Fibroblast of the aortic adventitia (primary cell): ENCODE measurements around the gene NEK2. TPM values are rescaled to one million over a fixed set of nuclear protein-coding genes. Genes with fewer than 3 reads are reported as not detected.
"Not testable (repeated sequence)": the region's sequence is repeated elsewhere in the genome, so short reads cannot be mapped to it uniquely, and the experiment has no call there.

Experiments
- DNase-seq: peaks from one replicate; pipeline ENCODE4 v3.0.0-alpha.2; 2010; ENCODE audit warnings: low read depth
- H3K4me3 ChIP-seq: 2 replicates; pipeline ENCODE4 v1.5.1; 2011; ENCODE audit warnings: low read depth, mild to moderate bottlenecking, control low read depth, low read length, moderate library complexity
- total RNA-seq: library from RNA; depleted of rRNA; stranded (reverse); fragments of >200 nt; gene quantifications from 2 replicates; pipeline ENCODE4 v1.2.3, GENCODE V29; 2012; ENCODE audit warnings: low replicate concordance
- TF ChIP-seq, protein P1 (sequence below): IDR thresholded peaks from 2 replicates; pipeline ENCODE4 v1.5.1; 2011; ENCODE audit warnings: mild to moderate bottlenecking, low read length, control low read depth, inconsistent platforms; ENCODE audit not compliant: insufficient read depth

NEK2 gene
- total RNA-seq, 1 donor = 12.4 TPM

DNA sequence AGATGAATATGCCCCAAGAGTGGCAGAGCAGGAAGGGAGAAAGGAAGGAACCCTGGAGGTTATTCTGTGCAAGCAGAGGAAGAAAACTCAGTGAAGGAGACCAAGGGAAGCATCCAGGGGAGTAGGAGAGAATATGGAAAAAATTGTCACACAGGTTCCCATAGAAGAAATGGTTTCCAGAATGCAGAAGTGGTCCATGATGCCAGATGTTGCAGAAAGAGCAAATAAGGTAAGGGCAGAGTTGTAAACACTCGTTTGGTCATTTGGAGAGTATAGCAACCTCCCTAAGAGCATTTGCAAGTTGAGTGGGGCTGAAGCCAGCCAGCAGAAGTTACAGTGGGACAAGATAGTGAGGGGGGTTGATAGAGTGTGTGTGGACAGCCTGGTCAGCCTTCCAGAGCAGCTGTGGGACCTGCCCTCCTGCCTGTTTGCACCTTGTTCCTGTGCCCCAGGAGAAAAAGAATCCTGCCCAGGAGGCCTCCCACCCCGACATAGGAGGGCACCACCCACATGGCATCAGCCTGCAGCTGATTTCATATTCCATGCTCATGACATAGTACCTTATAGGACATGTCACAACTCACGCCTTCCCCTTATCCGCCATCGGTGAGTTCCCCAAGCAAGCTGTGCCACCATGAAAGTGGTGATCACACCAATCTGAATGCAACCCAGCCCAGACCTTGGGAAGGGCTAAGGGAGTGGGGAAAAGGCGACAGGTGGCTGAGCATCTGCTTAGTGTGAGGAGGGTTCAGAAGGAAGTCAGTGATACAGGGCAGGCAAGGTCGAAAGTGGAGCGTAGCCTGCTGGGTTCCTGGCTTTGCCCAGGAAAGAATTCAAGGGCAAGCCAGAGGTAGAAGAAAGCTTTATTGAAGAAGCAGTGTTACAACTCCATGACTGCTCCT is 8.2 kb upstream of the NEK2 start:
- TF ChIP-seq, protein P1, sequence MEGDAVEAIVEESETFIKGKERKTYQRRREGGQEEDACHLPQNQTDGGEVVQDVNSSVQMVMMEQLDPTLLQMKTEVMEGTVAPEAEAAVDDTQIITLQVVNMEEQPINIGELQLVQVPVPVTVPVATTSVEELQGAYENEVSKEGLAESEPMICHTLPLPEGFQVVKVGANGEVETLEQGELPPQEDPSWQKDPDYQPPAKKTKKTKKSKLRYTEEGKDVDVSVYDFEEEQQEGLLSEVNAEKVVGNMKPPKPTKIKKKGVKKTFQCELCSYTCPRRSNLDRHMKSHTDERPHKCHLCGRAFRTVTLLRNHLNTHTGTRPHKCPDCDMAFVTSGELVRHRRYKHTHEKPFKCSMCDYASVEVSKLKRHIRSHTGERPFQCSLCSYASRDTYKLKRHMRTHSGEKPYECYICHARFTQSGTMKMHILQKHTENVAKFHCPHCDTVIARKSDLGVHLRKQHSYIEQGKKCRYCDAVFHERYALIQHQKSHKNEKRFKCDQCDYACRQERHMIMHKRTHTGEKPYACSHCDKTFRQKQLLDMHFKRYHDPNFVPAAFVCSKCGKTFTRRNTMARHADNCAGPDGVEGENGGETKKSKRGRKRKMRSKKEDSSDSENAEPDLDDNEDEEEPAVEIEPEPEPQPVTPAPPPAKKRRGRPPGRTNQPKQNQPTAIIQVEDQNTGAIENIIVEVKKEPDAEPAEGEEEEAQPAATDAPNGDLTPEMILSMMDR = no peak
- no peak for DNase-seq
- no peak overlapping the region for H3K4me3 ChIP-seq

DNA sequence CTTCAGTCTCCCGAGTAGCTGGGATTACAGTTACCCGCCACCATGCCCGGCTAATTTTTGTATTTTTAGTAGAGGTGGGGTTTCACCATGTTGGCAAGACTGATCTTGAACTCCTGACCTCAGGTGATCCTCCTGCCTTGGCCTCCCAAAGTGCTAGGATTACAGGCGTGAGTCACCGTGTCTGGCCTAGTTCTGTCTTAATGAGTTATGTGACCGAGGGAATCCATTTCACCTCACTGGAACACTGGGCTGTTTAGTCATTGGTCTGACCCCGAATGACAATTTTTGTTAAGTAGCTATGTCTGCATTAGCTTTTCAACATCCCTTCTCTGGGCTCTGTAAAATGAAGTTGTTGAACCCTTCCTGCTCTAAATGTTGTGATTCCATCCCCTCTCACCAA is 6.8 kb upstream of the NEK2 start:
- not testable (repeated sequence) for H3K4me3 ChIP-seq, DNase-seq

DNA sequence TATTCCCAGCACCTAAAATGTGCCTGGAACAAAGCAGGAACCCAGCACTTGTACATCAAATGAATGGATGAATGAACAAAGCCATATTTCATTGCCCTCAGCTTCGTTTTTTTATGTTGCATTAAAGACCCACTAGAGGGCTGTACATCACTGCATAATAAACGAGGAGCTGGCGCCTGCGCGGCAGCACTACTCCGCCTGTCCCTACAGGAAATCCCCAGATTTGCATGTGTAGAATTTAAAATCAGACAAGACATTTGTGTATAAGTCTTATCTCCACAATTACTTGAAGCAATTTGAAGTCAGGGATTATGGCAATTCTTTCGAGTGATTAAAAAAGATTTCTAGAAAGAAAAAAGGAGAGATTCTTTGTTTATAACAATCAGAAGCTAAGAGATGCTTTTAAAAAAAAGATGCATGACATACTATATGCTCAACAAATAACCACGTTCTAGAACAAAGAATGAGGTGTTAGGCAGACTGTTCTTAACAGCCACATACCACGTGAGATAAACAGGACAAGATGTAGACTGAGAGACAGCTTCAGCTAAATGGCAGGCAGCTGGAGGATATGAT is 5.4 kb upstream of the NEK2 start:
- DNase-seq = peak; percentile 91
- H3K4me3 ChIP-seq = no peak overlapping the region
- TF ChIP-seq, protein P1 = peak; percentile 72

- no peak for DNase-seq
- no peak overlapping the region for H3K4me3 ChIP-seq
- TF ChIP-seq, protein P1 = no peak
These were observed 2.2 kb upstream of the NEK2 start for GRCh38 chr1:211677659-211678058.

DNA sequence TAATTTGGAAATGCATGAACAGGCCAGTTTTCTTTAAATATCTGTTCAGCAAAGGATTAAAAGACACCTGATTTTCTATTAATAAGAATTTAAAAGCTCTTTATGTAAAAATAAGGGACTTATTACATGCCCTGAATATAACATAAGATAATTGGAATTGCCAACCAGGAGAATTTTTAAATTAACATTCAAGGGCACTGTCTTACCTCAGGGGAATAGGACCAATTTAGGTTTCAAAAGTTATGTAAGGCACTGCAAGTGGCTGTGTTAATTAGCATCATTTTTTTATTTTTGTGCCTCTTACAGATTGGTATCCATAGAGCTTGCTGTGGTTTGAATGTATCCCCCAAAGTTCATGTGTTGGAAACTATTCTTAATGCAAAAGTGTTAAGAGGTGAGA is 1.3 kb upstream of the NEK2 start:
- TF ChIP-seq, protein P1 = no peak
- H3K4me3 ChIP-seq = no peak overlapping the region
- no peak for DNase-seq

GRCh38 chr1:211676106-211676583 is 724 bp upstream of the NEK2 start:
- peak overlapping the region; percentile 82 for H3K4me3 ChIP-seq
- DNase-seq = no peak
- TF ChIP-seq, protein P1 = no peak

DNA sequence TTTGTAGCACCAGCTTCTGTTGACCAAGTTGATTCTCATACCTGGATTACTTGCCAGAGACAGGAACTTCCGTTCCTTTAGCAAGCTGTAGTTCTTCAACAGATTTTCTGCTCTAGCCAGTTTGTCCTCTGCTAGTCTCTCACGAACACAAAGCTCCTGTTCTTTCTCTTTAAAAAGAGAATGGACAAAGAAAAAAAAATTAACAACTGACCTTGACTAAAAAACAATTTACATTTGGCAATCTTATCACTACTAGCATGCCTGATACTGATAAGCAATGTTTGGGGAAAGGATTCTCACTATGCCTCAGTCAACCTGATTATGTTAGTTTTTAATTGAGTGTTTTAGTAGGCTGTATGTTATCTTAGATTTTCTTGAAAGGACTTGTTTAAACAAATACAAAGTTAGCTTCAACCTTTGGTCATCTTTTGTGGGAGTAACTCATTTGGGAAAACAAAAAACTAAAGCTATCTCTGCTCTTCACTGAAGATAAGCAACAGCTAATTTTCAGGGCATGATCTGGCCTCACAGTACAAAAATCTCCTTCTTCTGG is 8.3 kb downstream of the NEK2 start:
- TF ChIP-seq, protein P1 = no peak
- no peak for DNase-seq
- no peak overlapping the region for H3K4me3 ChIP-seq
